Activated T-helper 1 cell treated with anti-CD3 and anti-CD28 coated beads, Interleukin-12 subunit alpha, Interleukin-12 subunit beta, Interleukin-2, Interleukin-4 antibody, amounts not matched to agents 30 ng/mL and 10 ng/mL and 1 ng/mL, durations not matched to agents 14 hours and 24 hours and 36 hours (primary cell): Measurements from ENCODE around the gene SWAP70. TPM values are rescaled to one million over a fixed set of nuclear protein-coding genes. Genes with fewer than 3 reads are reported as not detected.

ENCODE experiments used
- DNase-seq: peaks from one replicate; pipeline ENCODE4 v3.0.0; 2021; ENCODE audit warnings: low spot score
- H3K27ac Mint-ChIP-seq: one replicate; pipeline ENCODE4 v1.8.0; 2021; ENCODE audit warnings: mild to moderate bottlenecking, mixed read lengths
- H3K27me3 Mint-ChIP-seq: one replicate; pipeline ENCODE4 v1.8.0; 2022; ENCODE audit warnings: mild to moderate bottlenecking, moderate library complexity, mixed read lengths; ENCODE audit not compliant: insufficient read depth
- H3K36me3 Mint-ChIP-seq: one replicate; pipeline ENCODE4 v1.8.0; 2021; ENCODE audit warnings: low read depth, mixed read lengths
- H3K4me1 Mint-ChIP-seq: one replicate; pipeline ENCODE4 v1.8.0; 2021; ENCODE audit warnings: low read depth, mixed read lengths
- H3K4me3 Mint-ChIP-seq: one replicate; pipeline ENCODE4 v1.8.0; 2021; ENCODE audit warnings: mild to moderate bottlenecking, moderate library complexity, mixed read lengths
- H3K9me3 Mint-ChIP-seq: one replicate; pipeline ENCODE4 v1.8.0; 2021; ENCODE audit warnings: mixed read lengths
- intact Hi-C: fragments of 100-400 bp; cut with micrococcal nuclease; formaldehyde crosslinking; loops from one replicate; pipeline ENCODE4 v1.15.1; 2024
- total RNA-seq: library from RNA; stranded (reverse); gene quantifications from 2 replicates; pipeline ENCODE4 v1.2.3, GENCODE V29; 2022

SWAP70 gene
- total RNA-seq, 1 donor from 2014 or later = 8.5 TPM

DNA sequence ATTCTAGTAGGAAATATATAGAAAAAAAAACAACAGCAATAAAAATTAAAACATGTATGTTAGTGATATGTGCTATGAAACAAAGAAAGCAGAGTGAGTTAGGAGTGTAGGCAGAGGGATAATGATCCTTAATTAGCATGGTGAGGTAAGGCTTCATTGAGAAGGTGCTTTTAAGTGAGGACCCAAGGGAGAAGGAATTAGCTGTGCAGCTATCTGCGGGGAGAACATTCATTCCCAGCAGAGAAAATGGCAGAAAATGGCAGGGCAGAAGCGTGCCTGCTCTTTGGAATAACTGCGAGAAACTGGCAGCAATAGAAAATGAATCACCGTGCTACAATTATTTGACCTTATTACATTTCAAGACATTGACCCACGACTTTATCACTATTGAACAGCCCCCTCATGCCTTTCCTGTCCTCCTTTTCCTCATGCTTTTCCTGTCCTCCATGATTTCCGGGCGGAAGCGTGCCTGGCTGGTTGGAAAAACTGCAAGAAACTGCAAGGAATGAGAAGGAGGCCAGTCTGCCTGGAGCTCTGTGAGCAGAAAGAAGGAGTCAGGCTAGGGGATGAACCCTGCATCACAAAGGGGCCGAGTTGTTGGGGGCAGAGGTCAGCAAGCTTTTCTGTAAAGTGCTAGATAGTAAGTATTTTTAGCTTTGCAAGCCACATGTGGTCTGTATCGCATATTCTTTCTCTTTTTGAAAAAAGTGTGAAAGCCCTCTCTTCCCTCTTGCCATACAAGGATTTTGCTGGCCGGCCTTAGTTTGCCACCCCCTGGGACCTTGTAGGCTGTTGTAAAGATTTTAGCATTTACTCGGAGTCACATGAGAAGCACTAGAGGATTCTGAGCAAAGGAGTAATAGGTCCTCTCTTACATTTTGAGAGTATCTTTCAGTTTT is 37.1 kb upstream of the SWAP70 start:
- H3K27ac Mint-ChIP-seq = no peak overlapping the region
- intact Hi-C loops = no loop called here
- DNase-seq = no peak
- no peak overlapping the region for H3K4me3 Mint-ChIP-seq
- peaks cover 1% of the 10 kb centered on the region for H3K36me3 Mint-ChIP-seq
- H3K9me3 Mint-ChIP-seq = no peaks in the 10 kb centered on the region
- no peaks in the 10 kb centered on the region for H3K4me1 Mint-ChIP-seq
- peaks cover 12% of the 10 kb centered on the region for H3K27me3 Mint-ChIP-seq

DNA sequence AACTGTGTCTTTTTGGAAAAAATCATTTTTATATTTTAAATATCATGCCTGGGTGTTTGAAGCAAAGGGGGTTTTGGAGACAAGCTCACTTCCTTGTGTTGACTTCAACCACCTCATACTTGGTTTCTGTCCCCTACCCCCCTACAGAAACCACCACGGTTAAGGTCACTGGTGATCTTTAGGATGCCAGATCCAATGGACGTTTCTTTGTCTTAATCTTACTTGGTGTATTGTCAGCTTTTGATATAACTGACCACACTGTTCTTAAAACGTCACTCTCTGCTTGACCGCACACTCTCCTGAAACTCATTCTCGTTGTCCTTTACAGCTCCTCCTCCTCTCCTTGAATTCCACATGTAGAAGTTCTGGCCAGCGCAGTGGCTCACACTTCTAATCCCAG is 34.8 kb upstream of the SWAP70 start:
- intact Hi-C loops = no loop called here
- DNase-seq = no peak
- Mint-ChIP-seq H3K36me3 (peaks cover 1% of the 10 kb centered on the region), H3K27ac (no peak overlapping the region), H3K4me3 (no peak overlapping the region), H3K9me3 (no peaks in the 10 kb centered on the region), H3K4me1 (no peaks in the 10 kb centered on the region), H3K27me3 (peaks cover 18% of the 10 kb centered on the region)

DNA sequence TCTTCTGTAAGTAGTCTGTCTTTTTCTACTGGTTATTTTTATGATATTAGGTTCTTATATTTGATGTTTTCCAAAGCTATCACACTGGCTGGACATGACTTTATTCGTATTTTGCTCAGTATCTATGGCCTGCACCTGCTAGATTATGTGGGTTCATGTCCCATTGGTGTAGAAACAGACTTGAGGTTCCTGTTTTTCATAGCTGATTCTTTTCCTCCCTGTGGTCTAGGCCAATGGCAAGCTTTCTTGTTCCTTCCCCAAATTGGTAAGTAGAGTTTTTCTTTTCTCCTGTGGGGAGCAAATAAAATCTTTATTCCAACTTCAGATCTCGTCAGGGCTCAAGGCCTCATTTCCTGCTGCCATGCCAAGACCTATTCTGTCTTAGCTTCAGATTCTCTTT is 30.2 kb upstream of the SWAP70 start:
- Mint-ChIP-seq H3K9me3 (no peaks in the 10 kb centered on the region), H3K27me3 (peaks cover 12% of the 10 kb centered on the region)
- intact Hi-C loops = no loop called here

DNA sequence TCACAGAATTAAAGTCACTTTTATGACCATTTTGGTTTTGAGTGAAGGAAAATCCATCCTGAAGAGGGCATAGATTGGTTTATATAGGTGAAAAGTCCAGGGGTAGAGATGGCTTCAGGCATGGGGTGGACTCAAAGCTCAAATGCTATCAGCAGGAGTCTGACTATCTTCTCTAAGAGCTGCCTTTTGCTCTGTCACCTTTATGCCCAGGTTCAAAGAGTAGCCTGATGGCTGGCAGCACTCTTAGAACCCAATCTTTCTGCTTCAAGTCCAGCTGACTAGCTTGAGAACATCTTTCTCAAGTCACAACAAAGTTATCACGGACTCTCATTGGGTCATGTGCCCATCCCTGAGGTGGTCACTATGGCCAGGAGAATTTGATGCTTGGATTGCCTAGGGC is 27.2 kb upstream of the SWAP70 start:
- Mint-ChIP-seq H3K27me3 (peaks cover 11% of the 10 kb centered on the region), H3K27ac (no peak overlapping the region)

More for the DNA sequence above, 30.2 kb upstream of the SWAP70 start:
- peaks cover 1% of the 10 kb centered on the region for H3K36me3 Mint-ChIP-seq
- DNase-seq = no peak
- H3K4me3 Mint-ChIP-seq = no peak overlapping the region
- no peaks in the 10 kb centered on the region for H3K4me1 Mint-ChIP-seq
- no peak overlapping the region for H3K27ac Mint-ChIP-seq

DNA sequence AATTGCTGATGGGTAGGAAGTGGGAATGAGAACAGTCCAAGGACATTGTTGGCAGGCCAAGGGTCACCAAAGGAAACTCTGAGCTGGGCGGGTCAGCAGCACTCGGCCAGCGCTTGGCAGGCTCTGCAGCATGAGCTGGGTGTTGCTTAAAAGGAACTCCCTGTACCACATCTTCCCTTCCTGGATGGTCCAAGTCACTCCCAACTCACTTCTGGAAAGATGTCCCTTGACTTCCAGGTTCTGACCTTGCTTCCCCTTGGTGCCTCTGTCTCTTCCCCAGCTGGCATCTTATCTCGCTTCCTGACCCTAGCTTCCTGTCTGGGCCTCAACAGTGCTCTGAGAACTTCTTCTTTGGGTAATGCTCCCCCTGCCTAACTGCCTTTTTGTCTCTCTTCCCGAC is 24.8 kb upstream of the SWAP70 start:
- no peak for DNase-seq

More for the DNA sequence above, 27.2 kb upstream of the SWAP70 start:
- Mint-ChIP-seq H3K4me3 (no peak overlapping the region), H3K36me3 (no peaks in the 10 kb centered on the region), H3K9me3 (no peaks in the 10 kb centered on the region), H3K4me1 (no peaks in the 10 kb centered on the region)
- DNase-seq = no peak
- intact Hi-C loops = no loop called here

DNA sequence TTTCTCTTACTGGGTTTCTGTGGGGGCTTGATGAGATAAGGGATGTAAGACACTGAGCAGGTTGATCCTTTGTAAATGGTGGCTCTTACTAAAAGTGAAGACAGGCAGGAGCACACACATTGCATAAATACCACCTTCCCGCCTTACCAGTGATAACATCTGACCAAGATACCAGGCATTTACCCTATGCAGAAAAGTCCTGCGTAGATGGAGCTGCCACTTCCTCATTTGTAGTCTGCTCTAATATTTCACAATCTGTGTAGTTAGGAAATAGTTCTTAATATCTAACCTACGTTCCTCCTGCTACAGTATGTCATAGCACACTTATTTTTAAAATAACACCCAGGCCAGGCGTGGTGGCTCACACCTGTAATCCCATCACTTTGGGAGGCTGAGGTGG is 23.9 kb upstream of the SWAP70 start:
- intact Hi-C loops = no loop called here
- H3K9me3 Mint-ChIP-seq = no peaks in the 10 kb centered on the region
- H3K36me3 Mint-ChIP-seq = no peaks in the 10 kb centered on the region
- H3K4me1 Mint-ChIP-seq = no peaks in the 10 kb centered on the region
- no peak overlapping the region for H3K27ac Mint-ChIP-seq
- DNase-seq = no peak
- no peak overlapping the region for H3K4me3 Mint-ChIP-seq
- peaks cover 7% of the 10 kb centered on the region for H3K27me3 Mint-ChIP-seq

More for the DNA sequence above, 24.8 kb upstream of the SWAP70 start:
- Mint-ChIP-seq H3K36me3 (no peaks in the 10 kb centered on the region), H3K9me3 (no peaks in the 10 kb centered on the region), H3K4me1 (no peaks in the 10 kb centered on the region), H3K27me3 (peaks cover 7% of the 10 kb centered on the region), H3K4me3 (no peak overlapping the region), H3K27ac (no peak overlapping the region)
- intact Hi-C loops = no loop called here

DNA sequence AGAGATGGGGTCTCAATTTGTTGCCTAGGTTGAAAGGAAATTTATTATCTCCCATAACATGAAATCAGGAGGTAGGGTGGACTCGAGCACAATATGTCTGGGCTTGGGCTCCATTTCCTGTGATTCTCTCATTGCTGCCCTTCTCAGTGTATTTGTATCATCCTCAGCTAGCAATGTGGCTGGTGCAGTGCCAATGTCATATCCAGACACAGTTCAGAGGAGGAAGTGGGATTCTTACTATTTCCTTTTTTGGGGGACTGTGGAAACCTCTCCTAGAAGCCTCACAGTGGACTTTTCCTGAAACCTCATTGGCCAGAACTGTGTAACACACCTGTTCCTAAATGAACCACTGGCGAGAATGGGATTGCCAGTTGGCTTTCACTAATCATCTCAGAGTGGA is 21.0 kb upstream of the SWAP70 start:
- Mint-ChIP-seq H3K36me3 (no peaks in the 10 kb centered on the region), H3K27ac (no peak overlapping the region), H3K9me3 (peaks cover 9% of the 10 kb centered on the region), H3K4me3 (no peak overlapping the region), H3K4me1 (no peaks in the 10 kb centered on the region), H3K27me3 (peaks cover 2% of the 10 kb centered on the region)
- no peak for DNase-seq
- intact Hi-C loops = no loop called here

DNA sequence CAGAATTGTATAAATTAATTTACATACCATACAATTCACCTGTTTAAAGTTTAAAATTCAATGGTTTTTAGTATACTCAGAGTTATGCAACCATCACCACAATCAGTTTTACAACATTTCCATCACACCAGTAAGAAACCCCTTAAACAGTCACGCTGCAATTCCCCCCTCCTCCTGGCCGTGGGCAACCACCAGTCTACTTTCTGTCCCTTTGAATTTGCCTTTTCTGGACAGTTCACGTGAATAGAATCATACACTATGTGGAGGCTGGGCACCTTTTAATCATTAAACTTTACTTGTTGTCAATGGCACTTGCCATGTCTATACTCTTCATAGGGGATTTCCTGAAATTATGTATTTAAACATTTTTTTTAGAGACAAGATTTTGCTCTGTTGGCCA is 20.1 kb upstream of the SWAP70 start:
- no peaks in the 10 kb centered on the region for H3K36me3 Mint-ChIP-seq
- peaks cover 2% of the 10 kb centered on the region for H3K27me3 Mint-ChIP-seq
- no peaks in the 10 kb centered on the region for H3K4me1 Mint-ChIP-seq
- no peak overlapping the region for H3K27ac Mint-ChIP-seq
- H3K9me3 Mint-ChIP-seq = peaks cover 15% of the 10 kb centered on the region
- DNase-seq = no peak
- H3K4me3 Mint-ChIP-seq = no peak overlapping the region
- intact Hi-C loops = no loop called here

DNA sequence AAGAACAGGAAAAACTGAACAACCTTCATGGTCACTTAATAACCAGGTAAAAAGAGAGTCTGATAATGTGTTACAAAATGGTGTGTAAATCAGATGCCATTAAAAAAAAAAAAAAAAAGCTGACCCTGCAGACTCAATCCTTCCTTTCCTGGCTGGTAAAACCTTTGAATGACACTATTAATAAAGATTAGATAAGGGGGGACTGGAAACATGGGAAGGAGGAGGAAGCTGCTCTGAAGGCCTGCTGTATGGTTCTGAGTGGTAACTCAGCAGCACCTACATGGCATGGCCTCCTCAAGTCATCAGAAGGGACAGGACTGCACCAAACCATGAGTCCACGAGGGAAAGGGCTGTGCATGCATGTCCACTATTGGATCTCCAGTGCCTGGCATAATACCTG is 18.0 kb upstream of the SWAP70 start:
- H3K4me1 Mint-ChIP-seq = no peaks in the 10 kb centered on the region
- no peak for DNase-seq
- no peaks in the 10 kb centered on the region for H3K36me3 Mint-ChIP-seq
- peaks cover 15% of the 10 kb centered on the region for H3K9me3 Mint-ChIP-seq
- intact Hi-C loops = no loop called here
- no peak overlapping the region for H3K27ac Mint-ChIP-seq
- H3K27me3 Mint-ChIP-seq = peaks cover 2% of the 10 kb centered on the region
- no peak overlapping the region for H3K4me3 Mint-ChIP-seq

DNA sequence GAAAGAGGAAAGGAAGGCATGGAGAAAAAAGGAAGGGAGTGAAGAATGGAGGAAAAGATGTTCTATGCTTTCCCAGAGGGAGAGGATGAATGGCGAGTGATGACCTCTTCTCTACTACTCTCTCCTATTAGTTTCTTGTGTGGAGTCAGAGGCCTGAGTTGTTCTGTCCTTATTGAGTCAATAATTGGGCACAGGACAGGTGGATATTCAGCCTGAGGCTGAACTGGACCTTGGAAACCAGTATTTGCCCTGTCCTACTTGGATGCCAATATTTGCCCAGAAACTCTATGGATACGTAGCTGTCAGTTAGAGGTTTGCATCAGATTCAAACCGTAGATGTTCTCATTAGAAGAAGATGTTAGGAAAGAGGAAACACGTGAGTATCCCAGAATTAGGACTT is 17.6 kb upstream of the SWAP70 start:
- no peak overlapping the region for H3K4me3 Mint-ChIP-seq
- intact Hi-C loops = no loop called here
- H3K36me3 Mint-ChIP-seq = no peaks in the 10 kb centered on the region
- H3K4me1 Mint-ChIP-seq = no peaks in the 10 kb centered on the region
- no peak overlapping the region for H3K27ac Mint-ChIP-seq
- no peak for DNase-seq
- H3K27me3 Mint-ChIP-seq = peaks cover 2% of the 10 kb centered on the region
- peaks cover 15% of the 10 kb centered on the region for H3K9me3 Mint-ChIP-seq

DNA sequence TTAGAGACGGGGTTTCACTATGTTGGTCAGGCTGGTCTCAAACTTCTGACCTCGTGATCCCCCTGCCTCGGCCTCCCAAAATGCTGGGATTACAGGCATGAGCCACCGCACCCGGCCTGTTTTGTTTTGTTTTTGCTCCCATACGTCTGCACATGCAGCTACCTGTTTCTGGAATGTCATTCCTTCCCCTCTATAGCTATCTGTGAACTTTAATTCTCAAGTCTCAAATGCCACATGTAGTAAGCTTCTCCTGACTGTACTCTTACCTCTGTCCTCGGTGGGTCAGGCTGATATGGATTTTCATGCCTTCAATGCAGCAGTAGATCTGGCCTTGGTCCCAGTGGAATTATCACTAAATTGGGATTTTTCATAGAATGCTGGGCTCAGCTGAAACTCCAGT is 12.4 kb upstream of the SWAP70 start:
- DNase-seq = no peak
- H3K27me3 Mint-ChIP-seq = no peaks in the 10 kb centered on the region
- H3K4me1 Mint-ChIP-seq = no peaks in the 10 kb centered on the region
- H3K4me3 Mint-ChIP-seq = no peak overlapping the region
- H3K36me3 Mint-ChIP-seq = no peaks in the 10 kb centered on the region
- H3K27ac Mint-ChIP-seq = no peak overlapping the region
- H3K9me3 Mint-ChIP-seq = peaks cover 10% of the 10 kb centered on the region
- intact Hi-C loops = no loop called here

DNA sequence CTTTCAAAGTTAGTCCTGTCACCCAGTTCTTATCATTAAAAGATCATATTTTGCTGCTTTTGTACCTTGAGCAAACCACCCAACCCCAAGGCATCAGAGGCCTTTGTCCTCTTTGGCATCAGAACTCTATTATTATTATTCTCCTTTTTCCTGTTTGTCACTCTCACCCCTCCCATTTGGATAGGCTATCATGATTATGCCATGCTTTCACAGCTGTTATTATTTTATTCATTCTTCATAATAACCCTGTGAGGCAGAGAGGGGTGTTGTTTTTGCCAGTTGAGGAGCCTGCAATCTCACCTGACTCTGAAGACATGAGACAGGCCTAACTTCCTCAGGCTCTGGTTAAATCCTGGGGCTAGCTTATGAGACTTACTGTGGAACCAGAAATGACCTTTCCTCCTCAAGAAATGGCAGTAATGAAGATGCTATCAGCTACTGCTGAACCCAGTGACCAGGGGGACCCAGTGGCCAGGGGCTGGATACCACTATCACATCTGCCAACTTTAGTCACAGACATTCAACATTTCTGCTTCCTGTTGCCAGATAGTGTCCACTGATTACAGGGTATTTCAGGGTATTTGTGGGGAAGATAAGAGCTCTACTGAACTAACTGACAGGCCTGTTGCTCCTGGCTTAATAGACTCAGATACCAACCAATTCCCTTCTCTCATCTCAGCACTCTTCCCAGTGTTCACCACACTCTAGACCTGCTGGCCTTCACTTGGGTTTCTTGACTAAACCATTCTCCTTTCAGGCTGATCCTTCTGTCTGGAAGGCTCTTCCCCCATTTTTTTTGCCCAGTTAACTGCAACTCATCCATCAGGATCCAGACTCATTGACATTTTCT is 11.8 kb upstream of the SWAP70 start:
- no peaks in the 10 kb centered on the region for H3K27me3 Mint-ChIP-seq
- peaks cover 10% of the 10 kb centered on the region for H3K9me3 Mint-ChIP-seq
- no peak overlapping the region for H3K27ac Mint-ChIP-seq
- H3K36me3 Mint-ChIP-seq = no peaks in the 10 kb centered on the region
- no peaks in the 10 kb centered on the region for H3K4me1 Mint-ChIP-seq
- no peak overlapping the region for H3K4me3 Mint-ChIP-seq
- intact Hi-C loops = no loop called here
- no peak for DNase-seq

DNA sequence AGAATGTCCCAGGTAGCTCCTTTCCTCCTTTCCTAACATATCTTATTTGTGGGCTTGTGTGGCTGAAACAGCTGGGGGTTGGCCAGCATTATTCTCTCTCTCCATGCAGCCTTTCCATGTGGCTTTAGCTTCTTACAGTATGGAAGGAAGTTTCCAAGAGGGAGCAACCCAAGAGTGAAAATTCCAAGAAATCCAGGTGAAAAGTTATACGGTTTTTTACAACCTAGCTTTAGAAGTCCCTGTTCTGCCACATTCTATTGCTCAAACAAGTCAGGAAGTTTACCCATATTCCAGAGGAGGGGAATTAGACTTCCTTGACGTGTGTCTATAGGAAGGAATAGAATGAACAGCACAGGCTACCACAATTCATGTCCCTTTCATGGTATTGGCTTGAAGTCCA is 10.0 kb upstream of the SWAP70 start:
- intact Hi-C loops = no loop called here
- Mint-ChIP-seq H3K4me3 (no peak overlapping the region), H3K9me3 (no peaks in the 10 kb centered on the region), H3K4me1 (no peaks in the 10 kb centered on the region), H3K27ac (no peak overlapping the region), H3K36me3 (no peaks in the 10 kb centered on the region), H3K27me3 (no peaks in the 10 kb centered on the region)
- no peak for DNase-seq
